ENCODE measurements around the gene MT1M.

Gene MT1M

DNA sequence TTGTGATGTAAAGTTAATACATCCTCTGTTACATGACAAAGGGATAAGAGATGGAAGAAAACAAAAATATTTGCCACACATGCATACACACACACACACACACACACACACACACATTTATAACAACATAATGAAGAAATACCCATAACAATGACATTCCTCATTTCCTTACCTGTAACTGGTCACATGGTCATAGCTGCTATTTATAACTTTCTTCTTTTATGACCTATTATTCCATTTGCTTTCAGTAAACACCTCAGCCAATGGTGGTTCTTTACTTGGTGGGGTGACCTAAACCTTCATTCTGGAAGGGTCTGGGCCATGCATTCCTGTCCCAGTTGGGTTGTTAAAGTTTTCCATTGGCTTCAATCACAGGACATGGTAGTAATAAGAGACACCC lies 18.8 kb upstream of the MT1M start:
- H3K4me3 ChIP-seq (ENCODE audit: low read depth, low read length) = no peak overlapping the region
- TF ChIP-seq, protein P1, sequence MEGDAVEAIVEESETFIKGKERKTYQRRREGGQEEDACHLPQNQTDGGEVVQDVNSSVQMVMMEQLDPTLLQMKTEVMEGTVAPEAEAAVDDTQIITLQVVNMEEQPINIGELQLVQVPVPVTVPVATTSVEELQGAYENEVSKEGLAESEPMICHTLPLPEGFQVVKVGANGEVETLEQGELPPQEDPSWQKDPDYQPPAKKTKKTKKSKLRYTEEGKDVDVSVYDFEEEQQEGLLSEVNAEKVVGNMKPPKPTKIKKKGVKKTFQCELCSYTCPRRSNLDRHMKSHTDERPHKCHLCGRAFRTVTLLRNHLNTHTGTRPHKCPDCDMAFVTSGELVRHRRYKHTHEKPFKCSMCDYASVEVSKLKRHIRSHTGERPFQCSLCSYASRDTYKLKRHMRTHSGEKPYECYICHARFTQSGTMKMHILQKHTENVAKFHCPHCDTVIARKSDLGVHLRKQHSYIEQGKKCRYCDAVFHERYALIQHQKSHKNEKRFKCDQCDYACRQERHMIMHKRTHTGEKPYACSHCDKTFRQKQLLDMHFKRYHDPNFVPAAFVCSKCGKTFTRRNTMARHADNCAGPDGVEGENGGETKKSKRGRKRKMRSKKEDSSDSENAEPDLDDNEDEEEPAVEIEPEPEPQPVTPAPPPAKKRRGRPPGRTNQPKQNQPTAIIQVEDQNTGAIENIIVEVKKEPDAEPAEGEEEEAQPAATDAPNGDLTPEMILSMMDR (IDR thresholded peaks at IDR 0.05; ENCODE audit: low read depth, low read length, missing control alignments) = no peak
- DNase-seq (ENCODE audit: low read depth) = no peak

DNA sequence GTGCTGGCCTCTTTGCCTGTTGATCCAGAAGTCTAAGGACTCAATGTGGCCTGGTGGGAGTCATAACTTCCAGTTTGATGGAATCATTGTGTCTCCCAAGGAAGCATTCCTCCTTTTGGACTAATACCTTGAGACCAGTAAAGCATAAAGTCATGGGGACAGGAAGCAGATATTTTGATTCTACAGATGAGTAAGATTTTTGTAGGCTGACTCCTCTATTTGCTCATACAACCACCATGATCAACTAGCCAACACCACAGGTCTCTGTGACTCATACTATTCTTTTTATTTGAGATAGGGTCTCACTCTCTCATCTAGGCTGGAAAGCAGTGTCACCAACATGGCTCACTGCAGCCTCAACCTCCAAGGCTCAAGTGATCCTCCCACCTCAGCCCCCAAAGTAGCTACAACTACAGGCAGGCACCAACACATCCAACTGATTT lies 17.9 kb upstream of the MT1M start:
- DNase-seq (ENCODE audit: low read depth) = no peak
- TF ChIP-seq, protein P1 (IDR thresholded peaks at IDR 0.05; ENCODE audit: low read depth, low read length, missing control alignments) = no peak
- no peak overlapping the region for H3K4me3 ChIP-seq (ENCODE audit: low read depth, low read length)

DNA sequence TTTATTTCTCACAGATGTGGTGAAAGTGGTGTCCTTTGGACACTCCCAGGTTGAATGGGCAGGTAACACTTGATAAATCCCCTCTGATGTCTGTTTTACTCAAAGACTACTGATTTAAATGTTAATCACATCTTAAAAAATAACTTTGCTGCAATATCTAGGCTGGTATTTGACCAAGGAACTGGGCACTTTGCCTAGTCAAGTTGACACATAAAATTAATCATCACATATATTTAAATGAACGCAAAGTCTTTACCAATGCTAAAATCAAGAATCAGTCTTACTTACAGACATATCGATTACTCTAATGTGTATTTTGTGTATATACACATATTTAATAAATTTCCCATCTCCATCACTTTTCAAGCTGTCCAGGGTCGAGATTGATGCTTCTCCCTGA lies 17.1 kb upstream of the MT1M start:
- TF ChIP-seq, protein P1 (IDR thresholded peaks at IDR 0.05; ENCODE audit: low read depth, low read length, missing control alignments) = no peak
- no peak overlapping the region for H3K4me3 ChIP-seq (ENCODE audit: low read depth, low read length)
- DNase-seq (ENCODE audit: low read depth) = no peak

DNA sequence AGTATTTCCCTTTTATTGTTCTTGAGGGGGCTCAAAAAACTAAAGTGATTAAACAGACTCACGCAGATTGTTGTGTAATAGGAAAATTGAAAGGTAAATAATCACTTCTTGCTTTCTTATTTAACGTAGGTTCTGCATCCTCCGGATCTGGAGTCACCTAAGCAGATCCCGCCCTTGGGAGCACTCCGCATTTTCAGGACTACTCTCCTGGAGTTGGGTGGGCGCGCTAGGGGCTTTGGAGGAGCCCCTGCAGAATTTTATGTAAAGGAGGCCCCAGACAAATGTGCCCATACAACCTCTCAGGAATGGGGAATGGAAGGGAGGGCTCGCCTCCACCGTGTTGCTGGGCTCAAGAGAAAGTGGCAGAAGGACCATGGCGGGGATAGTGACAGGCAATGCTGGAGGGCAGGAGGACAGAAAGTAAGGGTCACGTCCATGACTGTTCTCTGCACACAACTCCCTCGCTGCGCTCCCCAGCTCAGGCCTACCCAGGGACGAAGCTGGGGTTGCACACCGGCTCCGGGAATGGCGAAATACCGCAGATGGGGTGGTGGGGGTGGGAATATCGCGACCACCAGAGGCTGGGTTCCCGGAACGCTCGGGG lies 15.7 kb upstream of the MT1M start:
- peak overlapping the region; percentile 31 for H3K4me3 ChIP-seq (ENCODE audit: low read depth, low read length)
- no peak for DNase-seq (ENCODE audit: low read depth)
- TF ChIP-seq, protein P1 (IDR thresholded peaks at IDR 0.05; ENCODE audit: low read depth, low read length, missing control alignments) = no peak

DNA sequence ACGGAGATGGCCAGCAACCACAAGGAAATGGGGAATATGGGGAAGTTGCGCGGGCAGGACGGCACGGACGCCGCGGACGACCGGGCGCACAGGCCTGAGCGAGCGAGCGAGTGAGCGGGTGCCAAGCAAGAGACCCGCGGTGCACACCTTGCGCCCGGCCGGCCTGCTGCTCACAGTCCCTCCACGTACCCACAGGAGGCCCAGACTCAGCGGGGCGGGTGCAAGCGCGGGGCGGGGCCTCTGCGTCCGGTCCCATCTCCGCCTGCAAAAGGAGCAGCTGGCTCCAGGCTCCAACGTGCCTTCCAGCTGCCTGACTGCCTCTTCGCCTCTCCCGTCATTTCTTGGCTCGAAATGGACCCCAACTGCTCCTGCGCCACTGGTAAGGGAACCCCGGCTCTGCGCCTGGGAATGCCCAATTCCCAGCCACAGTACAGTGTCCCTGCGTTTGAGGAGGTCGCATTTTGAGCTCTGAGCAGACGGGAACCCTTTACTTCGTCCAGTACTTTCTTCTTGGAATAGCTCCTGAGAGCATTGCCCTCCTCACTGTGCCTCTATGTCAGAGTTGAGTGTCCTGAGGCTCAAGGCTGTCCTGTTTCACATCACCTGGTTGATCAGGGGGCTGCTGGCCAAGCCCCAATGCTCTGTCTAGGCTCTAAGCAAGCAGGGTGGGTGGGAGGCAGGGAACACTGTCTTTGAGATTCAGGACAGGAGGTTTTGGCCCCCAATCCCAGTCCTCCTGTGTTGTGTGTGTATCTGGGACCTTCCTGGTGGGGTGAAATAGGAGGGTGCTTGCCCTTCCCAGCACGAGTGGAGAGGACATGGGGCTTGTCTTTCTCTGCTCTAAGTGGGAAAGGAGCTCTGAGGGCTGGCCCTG lies 15.0 kb upstream of the MT1M start:
- peak overlapping the region; percentile 31 for H3K4me3 ChIP-seq (ENCODE audit: low read depth, low read length)
- no peak for DNase-seq (ENCODE audit: low read depth)
- TF ChIP-seq, protein P1 (IDR thresholded peaks at IDR 0.05; ENCODE audit: low read depth, low read length, missing control alignments) = no peak

DNA sequence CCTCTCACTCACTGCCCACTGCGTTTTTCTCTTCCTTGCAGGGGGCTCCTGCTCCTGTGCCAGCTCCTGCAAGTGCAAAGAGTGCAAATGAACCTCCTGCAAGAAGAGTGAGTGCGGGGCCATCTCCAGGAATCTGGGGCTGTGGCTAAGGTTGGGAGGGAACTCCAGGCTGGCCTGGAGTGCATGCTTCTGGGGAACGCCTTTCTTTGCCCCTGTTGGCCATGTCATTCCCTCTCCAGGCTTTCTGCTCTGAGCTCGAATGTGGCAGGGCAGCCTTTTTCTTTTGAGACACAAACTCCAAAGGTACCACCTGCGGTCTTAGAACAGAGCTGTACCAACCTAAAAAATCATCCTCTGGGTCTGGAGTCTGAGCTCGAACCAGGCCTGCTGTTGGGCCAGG lies 14.3 kb upstream of the MT1M start:
- TF ChIP-seq, protein P1 (IDR thresholded peaks at IDR 0.05; ENCODE audit: low read depth, low read length, missing control alignments) = no peak
- no peak for DNase-seq (ENCODE audit: low read depth)
- H3K4me3 ChIP-seq (ENCODE audit: low read depth, low read length) = no peak overlapping the region
